HG03521 (cell line): ENCODE data around the gene DONSON.

Source experiments
- ATAC-seq: cut with Tn5 transposase; IDR thresholded peaks from one replicate; pipeline ENCODE4 v1.9.1; 2021; ENCODE audit warnings: mild to moderate bottlenecking, moderate library complexity; ENCODE audit not compliant: unreplicated experiment

DONSON gene

GRCh38 chr21:33566514-33566913, 22.0 kb downstream of the DONSON start:
- no peak for ATAC-seq

GRCh38 chr21:33562389-33562788, 26.1 kb downstream of the DONSON start:
- ATAC-seq: no peak

GRCh38 chr21:33561373-33561772, 27.1 kb downstream of the DONSON start:
- no peak for ATAC-seq

- ATAC-seq: no peak
Measured at GRCh38 chr21:33560965-33561364, 27.5 kb downstream of the DONSON start.

- ATAC-seq: no peak
Measured at GRCh38 chr21:33559813-33560212, 28.7 kb downstream of the DONSON start.

- ATAC-seq: no peak
Measured at GRCh38 chr21:33558777-33559421, 29.6 kb downstream of the DONSON start.

- ATAC-seq: no peak
Measured at GRCh38 chr21:33557447-33557846, 31.0 kb downstream of the DONSON start.

- no peak for ATAC-seq
Measured at GRCh38 chr21:33554982-33555344, 33.5 kb downstream of the DONSON start.

GRCh38 chr21:33554236-33554981, 34.1 kb downstream of the DONSON start:
- no peak for ATAC-seq

GRCh38 chr21:33552999-33553598, 35.4 kb downstream of the DONSON start:
- no peak for ATAC-seq

GRCh38 chr21:33552093-33552998, 36.1 kb downstream of the DONSON start:
- no peak for ATAC-seq

GRCh38 chr21:33551664-33552063, 36.8 kb downstream of the DONSON start:
- ATAC-seq: no peak

GRCh38 chr21:33550772-33551660, 37.5 kb downstream of the DONSON start:
- no peak for ATAC-seq

- no peak for ATAC-seq
Measured at GRCh38 chr21:33549848-33550771, 38.4 kb downstream of the DONSON start.

GRCh38 chr21:33546086-33546485, 42.4 kb downstream of the DONSON start:
- ATAC-seq: no peak

- ATAC-seq: no peak
Measured at GRCh38 chr21:33544451-33545195, 43.9 kb downstream of the DONSON start.

GRCh38 chr21:33543505-33544129, 44.9 kb downstream of the DONSON start:
- ATAC-seq: no peak
